GM10266 (cell line): ENCODE measurements around the gene ASXL2.

ENCODE experiments used
- DNase-seq: peaks from one replicate; pipeline ENCODE4 v3.0.0; 2012; ENCODE audit errors: extremely low spot score
- CTCF ChIP-seq: IDR thresholded peaks from 2 replicates; pipeline ENCODE4 v1.5.1; 2012; ENCODE audit warnings: mild to moderate bottlenecking, low read depth; ENCODE audit not compliant: control insufficient read depth, insufficient read depth; ENCODE audit errors: missing control alignments

Gene ASXL2

GRCh38 chr2:25877431-25878360, 591 bp downstream of the ASXL2 start:
- TF ChIP-seq CTCF: no peak
- DNase-seq: peak; percentile 72

GRCh38 chr2:25872134-25872533, 6.2 kb downstream of the ASXL2 start:
- no peak for TF ChIP-seq CTCF
- DNase-seq: no peak

- no peak for DNase-seq
- no peak for TF ChIP-seq CTCF
Observed at GRCh38 chr2:25867396-25868003, 10.8 kb downstream of the ASXL2 start.

GRCh38 chr2:25856377-25856776, 21.9 kb downstream of the ASXL2 start:
- no peak for TF ChIP-seq CTCF
- no peak for DNase-seq

- no peak for DNase-seq
- no peak for TF ChIP-seq CTCF
Observed at GRCh38 chr2:25855065-25855464, 23.2 kb downstream of the ASXL2 start.

- TF ChIP-seq CTCF: no peak
- no peak for DNase-seq
Observed at GRCh38 chr2:25854613-25855012, 23.7 kb downstream of the ASXL2 start.
